D341Med (cell line): ENCODE results near the gene VRK3.
"Not testable (repeated sequence)": the region's sequence is repeated elsewhere in the genome, so short reads cannot be mapped to it uniquely, and the experiment has no call there.

ENCODE experiments used
- DNase-seq: peaks from one replicate; pipeline ENCODE4 v3.0.0; 2012; ENCODE audit warnings: low spot score

Gene VRK3, protein sequence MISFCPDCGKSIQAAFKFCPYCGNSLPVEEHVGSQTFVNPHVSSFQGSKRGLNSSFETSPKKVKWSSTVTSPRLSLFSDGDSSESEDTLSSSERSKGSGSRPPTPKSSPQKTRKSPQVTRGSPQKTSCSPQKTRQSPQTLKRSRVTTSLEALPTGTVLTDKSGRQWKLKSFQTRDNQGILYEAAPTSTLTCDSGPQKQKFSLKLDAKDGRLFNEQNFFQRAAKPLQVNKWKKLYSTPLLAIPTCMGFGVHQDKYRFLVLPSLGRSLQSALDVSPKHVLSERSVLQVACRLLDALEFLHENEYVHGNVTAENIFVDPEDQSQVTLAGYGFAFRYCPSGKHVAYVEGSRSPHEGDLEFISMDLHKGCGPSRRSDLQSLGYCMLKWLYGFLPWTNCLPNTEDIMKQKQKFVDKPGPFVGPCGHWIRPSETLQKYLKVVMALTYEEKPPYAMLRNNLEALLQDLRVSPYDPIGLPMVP

DNA sequence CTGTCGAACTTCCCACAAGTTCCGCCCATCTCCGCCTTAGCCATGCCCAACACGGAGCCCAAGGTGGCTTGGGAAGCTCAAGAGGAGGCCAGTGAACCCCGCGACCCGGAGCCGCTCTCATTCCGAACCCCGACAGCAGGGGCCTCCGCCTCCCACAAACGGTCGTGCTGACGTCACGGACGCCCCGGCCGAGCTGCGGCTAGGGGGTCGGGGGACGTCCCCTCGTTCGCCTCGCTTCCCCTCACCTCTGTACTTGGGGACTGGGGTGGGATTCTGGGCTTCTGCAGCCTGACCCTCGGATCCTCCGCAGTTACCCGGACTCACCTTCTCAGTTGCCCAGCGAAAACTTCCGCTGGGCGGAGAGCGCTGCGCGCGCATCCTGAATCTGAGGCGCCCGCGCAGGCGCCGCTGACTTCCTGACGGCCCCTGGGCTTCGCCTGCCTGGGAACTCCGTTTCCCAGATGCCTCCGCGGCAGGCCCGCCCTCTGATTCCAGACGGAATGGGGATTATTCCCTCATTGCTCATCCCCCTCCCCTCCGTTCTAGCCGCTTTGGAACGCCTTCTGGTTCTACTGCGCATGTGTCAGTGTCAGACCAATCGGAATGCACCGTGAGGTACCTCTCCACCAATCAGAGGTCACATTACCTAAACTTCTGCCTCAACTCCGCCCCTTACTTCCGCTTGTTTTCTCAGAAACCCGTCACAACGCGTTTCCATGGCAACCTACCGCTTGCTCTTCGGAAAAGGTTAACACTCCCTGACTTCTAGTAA, at the start of gene VRK3:
Gene VRK3, minus strand, starts transcription at position 351 of the 772 bp plus-strand sequence. CDS start 9,210 bp downstream, outside the sequence.
- peak; percentile 97 for DNase-seq

- not testable (repeated sequence) for DNase-seq
These were observed 43.2 kb upstream of the VRK3 start for GRCh38 chr19:50068382-50068781.

DNA sequence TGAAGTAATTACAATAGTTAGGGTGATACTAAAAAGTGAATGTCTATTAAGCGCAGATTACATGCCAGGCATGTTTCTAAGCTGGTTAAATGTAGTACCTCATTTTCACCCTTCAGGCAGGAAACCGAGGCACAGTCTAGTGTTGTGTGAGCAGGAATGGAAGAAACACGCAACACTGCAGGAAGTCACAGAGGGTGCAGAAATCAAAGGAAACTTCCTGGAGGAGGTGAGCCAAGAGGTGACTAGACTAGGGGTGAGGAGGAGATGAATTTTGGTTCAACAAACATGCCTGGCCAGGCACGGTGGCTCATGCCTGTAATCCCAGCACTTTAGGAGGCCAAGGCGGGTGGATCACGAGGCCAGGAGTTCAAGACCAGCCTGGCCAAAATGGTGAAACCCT, 42.4 kb upstream of the VRK3 start:
- peak; percentile 8 for DNase-seq

- no peak for DNase-seq
These were observed 40.8 kb upstream of the VRK3 start for GRCh38 chr19:50065938-50066337.

DNA sequence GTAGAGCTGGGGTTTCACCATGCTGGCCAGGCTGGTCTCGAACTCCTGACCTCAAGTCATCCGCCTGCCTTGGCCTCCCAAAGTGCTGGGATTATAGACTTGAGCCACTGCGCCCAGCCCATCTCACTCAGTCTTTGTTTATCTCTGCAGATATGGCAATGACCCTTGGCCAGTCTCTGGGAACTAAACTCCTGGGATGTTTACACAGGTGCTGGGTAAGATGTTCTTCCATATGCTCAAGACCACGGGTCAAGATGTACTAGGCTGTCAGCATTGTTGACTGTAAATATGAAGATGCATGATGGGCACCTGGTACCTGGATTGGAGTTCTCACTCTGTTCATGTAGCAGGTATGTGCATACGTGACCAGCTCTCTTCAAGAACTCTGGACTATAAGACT, 36.5 kb upstream of the VRK3 start:
- no peak for DNase-seq

DNA sequence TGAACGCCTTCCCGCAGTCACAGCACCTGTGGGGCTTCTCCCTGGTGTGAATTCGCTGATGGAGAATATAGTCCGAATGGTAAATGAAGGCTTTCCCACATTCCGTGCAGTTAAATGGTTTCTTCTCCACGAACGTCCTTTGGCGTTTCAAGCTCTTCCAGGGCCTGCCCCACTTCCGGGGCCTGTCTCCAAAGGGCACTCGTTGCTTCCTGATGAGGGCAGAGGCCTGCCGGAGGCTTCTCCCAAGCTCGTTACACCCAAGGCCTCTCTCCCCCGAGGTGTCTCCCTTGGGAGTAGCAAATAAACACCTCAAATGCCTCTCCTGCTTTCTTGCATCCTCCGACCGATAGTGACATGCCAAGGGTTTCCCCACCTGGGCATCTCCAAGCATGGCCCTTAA, 34.9 kb upstream of the VRK3 start:
- DNase-seq = no peak

GRCh38 chr19:50059045-50059444, 33.9 kb upstream of the VRK3 start:
- DNase-seq = no peak

- DNase-seq = no peak
These were observed 33.3 kb upstream of the VRK3 start for GRCh38 chr19:50058425-50058824.

DNA sequence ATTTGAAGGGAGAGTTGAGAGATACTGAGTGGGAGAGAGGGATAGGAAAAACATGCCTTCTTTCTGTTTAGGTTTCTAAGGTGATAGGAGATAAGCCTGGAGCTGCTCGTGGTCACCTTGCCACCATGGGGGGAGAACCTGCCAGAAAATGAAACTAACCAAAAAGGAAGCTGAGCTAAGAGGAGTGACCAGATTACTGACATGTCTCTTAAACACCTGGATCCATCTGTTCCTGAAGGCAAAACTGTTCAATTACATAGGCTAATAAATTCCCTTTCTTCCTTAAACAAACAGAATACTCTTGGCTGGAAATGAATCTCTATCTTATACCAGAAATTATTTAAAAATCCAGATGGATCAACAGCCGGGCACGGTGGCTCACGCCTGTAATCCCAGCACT, 27.9 kb upstream of the VRK3 start:
- no peak for DNase-seq

DNA sequence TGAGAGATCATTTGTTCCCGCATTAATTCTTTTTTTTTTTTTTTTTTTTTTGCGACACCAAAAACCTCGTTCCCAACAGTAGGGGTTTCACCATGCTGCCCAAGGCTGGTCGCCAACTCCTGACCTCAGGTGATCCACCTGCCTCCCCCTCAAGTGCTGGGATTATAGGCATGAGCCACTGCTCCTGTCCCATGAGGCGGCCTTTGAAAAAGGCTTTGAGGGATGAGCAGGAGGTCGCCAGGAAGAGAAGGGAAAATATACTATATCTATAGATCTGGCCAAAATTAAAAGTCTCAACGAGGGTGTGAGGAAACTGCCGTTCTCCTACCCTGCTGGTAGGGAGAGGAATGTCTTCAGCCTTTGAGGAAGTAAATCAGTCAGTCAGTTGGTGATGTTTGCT, 26.8 kb upstream of the VRK3 start:
- no peak for DNase-seq

DNA sequence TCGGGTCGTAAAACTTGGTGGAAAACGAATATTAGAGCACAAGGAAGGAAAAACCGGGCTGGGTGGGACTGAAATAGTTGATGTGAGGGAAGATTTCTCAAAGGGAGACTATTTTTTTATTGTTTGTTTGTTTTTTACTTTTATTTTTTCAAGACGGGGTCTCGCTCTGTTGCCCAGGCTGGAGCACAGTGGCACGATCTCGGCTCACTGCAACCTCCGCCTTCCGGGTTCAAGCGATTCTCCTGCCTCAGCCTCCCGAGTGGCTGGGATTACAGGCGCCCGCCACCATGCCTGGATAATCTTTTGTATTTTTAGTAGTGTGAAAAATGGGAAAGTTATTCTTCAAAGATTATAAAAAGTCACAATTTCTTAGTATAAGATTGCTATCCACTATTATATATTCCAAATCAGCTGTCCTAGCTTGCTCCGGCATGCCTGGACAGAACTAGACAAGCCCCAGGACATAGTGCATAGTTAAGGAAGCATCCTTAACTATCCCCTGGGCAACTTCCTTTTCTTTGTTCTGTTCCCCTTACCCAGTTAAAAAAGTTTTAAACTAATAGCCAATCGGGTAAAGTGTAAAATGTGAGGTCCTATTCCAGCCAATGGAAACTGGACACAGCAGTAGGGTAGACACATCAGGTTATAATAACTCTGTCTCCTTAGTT, 26.2 kb upstream of the VRK3 start:
- not testable (repeated sequence) for DNase-seq

DNA sequence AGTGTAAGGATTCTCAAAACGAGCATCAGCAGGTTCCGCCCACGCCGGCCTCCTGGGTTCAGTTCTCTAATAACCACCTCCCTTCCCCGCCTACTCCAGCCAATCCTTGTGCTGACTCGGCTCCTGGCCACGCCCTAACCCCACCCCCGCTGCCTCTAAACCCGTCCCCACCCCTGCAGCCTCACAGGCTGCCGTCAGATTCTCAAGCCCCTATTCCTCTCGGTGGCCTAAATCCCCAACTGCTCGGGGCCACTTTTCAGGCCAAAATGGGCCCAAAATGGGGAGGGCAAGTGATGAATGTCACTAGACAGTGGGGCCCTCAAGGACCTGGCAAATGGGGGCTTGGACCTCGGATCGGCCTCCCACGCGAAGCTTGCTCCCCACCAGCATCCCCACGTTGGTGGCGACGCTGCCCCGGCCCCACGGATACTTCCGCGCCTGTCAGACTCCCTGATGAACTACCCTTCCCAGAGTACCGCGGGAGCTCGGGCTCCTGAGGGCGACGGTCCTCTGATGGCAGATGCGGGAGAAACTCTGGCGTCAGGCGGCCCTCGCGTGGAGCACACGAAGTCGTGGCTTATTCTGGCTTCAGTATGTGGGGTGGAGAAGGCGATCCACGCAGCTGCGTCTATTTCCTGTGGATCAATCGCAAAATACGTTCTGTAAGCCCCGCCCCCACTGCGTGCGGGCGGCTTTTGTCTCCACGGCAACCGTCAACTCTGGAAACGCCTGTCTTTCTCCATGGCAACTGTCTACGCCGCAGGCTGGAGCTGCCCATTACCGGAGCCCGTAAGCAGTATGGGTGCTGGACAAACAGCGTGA, 25.4 kb upstream of the VRK3 start:
- DNase-seq = peak; percentile 92

- DNase-seq = no peak
These were observed 22.5 kb upstream of the VRK3 start for GRCh38 chr19:50047671-50048070.

- peak; percentile 74 for DNase-seq
These were observed 21.7 kb upstream of the VRK3 start for GRCh38 chr19:50046649-50047503.

- no peak for DNase-seq
These were observed 19.8 kb upstream of the VRK3 start for GRCh38 chr19:50044922-50045321.

DNA sequence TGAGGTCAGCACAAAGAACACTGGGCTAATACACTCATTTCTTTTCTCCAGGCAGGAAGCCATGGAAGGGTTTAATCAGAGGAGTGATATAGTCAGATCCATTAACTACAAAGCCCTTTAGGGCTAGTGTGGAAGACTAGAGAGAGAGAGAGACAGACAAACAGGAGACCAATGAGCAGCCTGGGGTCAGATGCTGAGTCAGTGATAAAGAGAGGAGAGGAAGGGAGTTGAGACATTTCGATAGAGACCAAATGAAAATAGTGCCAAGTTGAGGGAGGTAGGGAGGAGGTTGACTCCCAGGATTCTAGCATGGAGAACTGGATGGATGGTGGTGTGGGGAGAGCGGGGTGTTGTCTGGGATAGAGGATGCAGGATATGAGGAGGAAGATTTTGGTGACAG, 18.8 kb upstream of the VRK3 start:
- DNase-seq = no peak

- no peak for DNase-seq
These were observed 17.3 kb upstream of the VRK3 start for GRCh38 chr19:50042363-50043024.

- DNase-seq = no peak
These were observed 15.8 kb upstream of the VRK3 start for GRCh38 chr19:50040967-50041366.

GRCh38 chr19:50039968-50040367, 14.8 kb upstream of the VRK3 start:
- DNase-seq = no peak

DNA sequence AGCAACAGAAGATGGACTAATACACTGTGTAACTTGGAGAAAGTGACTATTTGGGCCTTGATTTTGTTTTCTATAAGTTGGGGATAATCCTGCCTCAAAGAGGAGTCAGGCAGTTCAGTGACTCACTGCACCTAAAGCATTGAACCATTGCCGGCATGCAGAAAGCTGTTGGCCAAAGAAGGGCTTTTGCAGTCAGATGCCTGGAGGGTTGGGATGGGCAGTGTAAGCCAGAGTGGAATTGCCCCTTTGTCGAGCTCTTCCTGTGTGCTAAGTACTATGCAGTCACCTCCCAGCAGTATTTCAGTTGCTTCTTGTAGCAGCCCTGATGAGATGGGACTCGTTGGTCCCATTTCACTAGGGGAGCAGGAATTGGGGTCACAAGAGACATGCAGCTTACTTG, 11.7 kb upstream of the VRK3 start:
- no peak for DNase-seq
